Tibial artery (tissue), 4 donors: ENCODE data around the gene MED22.

Experiments used
- DNase-seq, 2 donors: peaks; one replicate each; pipeline ENCODE4 v3.0.0-alpha.2; 2019
- H3K27ac ChIP-seq, 2 donors: fragments of 200-600 bp; sonication (generic) in 1 of 2; 1 replicate in 1 of 2; 2 replicates in 1 of 2; pipeline ENCODE4 v1.5.1; 2018 to 2019; ENCODE audit warnings: mild to moderate bottlenecking in 1 of 2
- H3K27me3 ChIP-seq, 2 donors: fragments of 200-600 bp; sonication (generic) in 1 of 2; one replicate each; pipeline versions ENCODE4 v1.5.1 to v1.6.0; 2016 to 2019
- H3K36me3 ChIP-seq, 3 donors: fragments of 200-600 bp; sonication (generic) in 2 of 3; one replicate each; pipeline ENCODE4 v1.5.1; 2016 to 2019; ENCODE audit warnings: mild to moderate bottlenecking in 2 of 3
- H3K4me1 ChIP-seq, 4 donors: fragments of 200-600 bp; sonication (generic) in 2 of 4; 1 replicate in 3 of 4; 2 replicates in 1 of 4; pipeline ENCODE4 v1.5.1; 2016 to 2019
- H3K4me3 ChIP-seq, 2 donors: fragments of 200-600 bp; sonication (generic) in 1 of 2; 1 replicate in 1 of 2; 2 replicates in 1 of 2; pipeline ENCODE4 v1.5.1; 2018 to 2019; ENCODE audit warnings: mild to moderate bottlenecking in 2 of 2
- H3K9me3 ChIP-seq, 3 donors: fragments of 200-600 bp; sonication (generic) in 1 of 3; one replicate each; pipeline ENCODE4 v1.5.1; 2016 to 2019
- intact Hi-C: fragments of 100-400 bp; cut with DNase I; formaldehyde crosslinking; loops from one replicate; pipeline ENCODE4 v1.15.0; 2023; ENCODE audit warnings: low total_unique reads
- TF ChIP-seq, protein P1 (sequence below), 2 experiments: fragments of 200-600 bp in 1 of 2; fragments of 450-650 bp in 1 of 2; IDR thresholded peaks; one replicate each; pipeline ENCODE4 v1.5.1; 2017 to 2019; ENCODE audit warnings: antibody characterized with exemption in 2 of 2, mild to moderate bottlenecking in 1 of 2, moderate library complexity in 1 of 2

Gene MED22

DNA sequence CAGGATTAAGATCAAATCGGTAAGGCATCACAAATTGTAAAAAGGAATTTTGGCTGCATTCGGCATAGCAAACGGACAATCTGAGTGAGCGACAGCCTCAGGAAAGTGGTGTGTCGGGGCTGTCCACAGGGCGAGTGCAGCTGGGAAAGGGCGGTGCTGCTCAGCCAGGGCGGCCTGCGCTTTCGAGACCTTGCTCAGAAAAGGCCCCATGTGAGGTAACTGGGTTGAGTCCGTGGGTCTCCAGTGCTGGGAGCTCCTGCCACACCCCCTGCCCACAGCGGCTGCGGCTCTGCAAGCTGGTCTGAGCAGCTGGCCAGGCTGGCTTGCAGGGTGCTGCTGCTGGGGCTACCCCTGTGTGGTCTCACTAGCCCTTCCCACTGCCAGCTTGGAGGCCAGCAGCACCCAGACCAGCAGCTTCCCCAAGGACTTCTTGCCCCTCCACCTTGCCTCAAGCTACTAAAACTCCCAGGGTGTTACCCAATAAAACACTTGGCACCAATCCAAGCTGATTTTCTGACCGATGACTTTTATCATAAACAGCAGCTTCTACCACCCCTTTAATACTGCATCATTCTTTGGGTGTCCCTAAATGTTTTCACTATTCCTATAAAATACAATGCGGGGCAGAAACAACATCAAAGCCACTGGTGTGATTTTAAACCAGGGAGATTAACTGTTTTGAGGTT, 14.6 kb upstream of the MED22 start:
- intact Hi-C loops = no loop called here
- Histone ChIP-seq H3K27me3 (no peaks in the 10 kb centered on the region), H3K27ac (no peak overlapping the region), H3K4me3 (no peak overlapping the region), H3K36me3 (peaks cover 45 to 93% (median 62%) of the 10 kb centered on the region in 3 donors), H3K4me1 (peaks cover 0 to 17% (median 6%) of the 10 kb centered on the region in 4 donors), H3K9me3 (no peaks in the 10 kb centered on the region)
- TF ChIP-seq, protein P1, sequence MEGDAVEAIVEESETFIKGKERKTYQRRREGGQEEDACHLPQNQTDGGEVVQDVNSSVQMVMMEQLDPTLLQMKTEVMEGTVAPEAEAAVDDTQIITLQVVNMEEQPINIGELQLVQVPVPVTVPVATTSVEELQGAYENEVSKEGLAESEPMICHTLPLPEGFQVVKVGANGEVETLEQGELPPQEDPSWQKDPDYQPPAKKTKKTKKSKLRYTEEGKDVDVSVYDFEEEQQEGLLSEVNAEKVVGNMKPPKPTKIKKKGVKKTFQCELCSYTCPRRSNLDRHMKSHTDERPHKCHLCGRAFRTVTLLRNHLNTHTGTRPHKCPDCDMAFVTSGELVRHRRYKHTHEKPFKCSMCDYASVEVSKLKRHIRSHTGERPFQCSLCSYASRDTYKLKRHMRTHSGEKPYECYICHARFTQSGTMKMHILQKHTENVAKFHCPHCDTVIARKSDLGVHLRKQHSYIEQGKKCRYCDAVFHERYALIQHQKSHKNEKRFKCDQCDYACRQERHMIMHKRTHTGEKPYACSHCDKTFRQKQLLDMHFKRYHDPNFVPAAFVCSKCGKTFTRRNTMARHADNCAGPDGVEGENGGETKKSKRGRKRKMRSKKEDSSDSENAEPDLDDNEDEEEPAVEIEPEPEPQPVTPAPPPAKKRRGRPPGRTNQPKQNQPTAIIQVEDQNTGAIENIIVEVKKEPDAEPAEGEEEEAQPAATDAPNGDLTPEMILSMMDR (IDR thresholded peaks at IDR 0.05) = no peak
- DNase-seq = no peak

DNA sequence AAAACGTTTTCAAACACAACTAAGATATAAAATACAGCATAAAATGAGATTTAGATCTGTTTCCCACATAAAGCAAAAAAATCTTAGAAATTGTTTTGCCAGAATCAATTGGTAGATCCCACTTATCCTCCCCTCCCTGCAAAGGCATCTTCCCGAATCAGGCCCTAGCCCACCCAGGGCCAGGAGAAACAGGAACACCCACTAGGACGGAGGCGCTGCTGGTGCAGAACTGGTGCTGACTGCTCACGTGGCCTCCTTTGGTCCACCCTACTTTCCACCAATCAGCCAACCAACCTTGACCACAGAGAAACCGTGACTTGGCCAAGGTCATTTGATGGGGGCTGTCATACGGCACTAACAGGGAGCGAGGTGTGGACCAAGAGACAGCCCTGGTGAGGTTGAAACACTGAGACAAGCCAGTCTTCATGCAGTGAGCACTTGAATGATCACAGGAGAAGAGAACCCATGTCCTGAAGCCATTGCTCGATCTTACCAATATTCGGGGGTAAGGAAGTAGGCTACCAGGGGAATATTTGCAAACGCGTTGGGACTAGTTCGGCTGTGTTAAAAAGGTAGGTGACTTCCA, 13.7 kb upstream of the MED22 start:
- Histone ChIP-seq H3K9me3 (no peaks in the 10 kb centered on the region), H3K27me3 (no peaks in the 10 kb centered on the region), H3K36me3 (peaks cover 44 to 84% (median 54%) of the 10 kb centered on the region in 3 donors), H3K4me1 (peaks cover 0 to 21% (median 14%) of the 10 kb centered on the region in 4 donors), H3K4me3 (no peak overlapping the region), H3K27ac (no peak overlapping the region)
- intact Hi-C loops = no loop called here
- DNase-seq = no peak
- TF ChIP-seq, protein P1 (IDR thresholded peaks at IDR 0.05) = no peak

DNA sequence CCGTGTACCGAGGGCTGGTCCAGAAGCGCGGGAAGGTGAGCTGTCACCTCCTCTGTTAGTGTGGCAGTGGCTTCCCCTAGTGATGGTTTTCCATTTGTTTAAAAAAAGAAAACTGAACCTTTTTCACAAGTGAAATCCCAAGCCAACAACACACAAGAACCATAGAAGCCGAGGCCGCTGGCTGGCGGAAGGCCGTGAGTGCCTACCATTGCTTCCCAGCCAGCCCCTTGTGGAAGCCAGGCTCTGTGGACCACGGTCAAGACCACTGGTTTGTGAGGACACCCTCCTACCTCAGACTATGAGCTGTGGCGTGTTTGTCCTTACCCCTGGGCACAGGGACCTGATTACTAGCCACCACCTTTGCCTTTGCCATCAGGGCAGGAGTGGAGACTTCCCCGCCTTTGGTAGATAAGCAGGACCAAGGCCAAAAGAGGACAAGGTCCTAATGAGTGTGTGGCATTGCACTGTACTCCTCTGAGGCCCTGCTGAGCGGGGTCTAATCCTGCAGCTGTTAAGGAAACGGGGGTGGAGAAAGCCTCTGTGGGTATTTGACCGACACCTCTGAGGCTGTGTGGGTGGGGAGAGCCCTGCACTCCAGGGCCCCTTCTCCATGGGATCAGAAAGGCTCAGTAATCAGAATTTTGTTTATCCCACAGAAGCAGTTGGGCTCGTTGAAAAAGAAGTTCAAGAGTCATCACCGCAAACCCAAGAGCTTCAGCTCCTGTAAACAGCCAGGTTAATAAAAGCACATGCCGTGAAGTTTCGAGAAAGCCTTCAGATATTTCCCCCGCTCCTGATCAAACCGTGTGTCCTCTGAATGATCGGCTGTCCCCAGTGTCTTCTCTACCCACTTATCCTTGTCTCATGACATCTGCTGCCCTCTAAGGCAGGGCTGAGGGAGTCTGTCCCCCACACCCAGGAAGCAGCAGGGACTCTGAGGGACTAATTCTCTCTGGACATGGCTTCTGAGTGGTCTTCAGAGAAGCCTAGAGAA, 12.8 kb upstream of the MED22 start:
- DNase-seq = no peak
- intact Hi-C loops = no loop called here
- no peaks in the 10 kb centered on the region for H3K27me3 ChIP-seq
- H3K4me3 ChIP-seq = no peak overlapping the region
- peaks cover 0 to 26% (median 16%) of the 10 kb centered on the region in 4 donors for H3K4me1 ChIP-seq
- TF ChIP-seq, protein P1 (IDR thresholded peaks at IDR 0.05) = no peak
- peaks cover 35 to 75% (median 45%) of the 10 kb centered on the region in 3 donors for H3K36me3 ChIP-seq
- H3K27ac ChIP-seq = no peak overlapping the region
- no peaks in the 10 kb centered on the region for H3K9me3 ChIP-seq

DNA sequence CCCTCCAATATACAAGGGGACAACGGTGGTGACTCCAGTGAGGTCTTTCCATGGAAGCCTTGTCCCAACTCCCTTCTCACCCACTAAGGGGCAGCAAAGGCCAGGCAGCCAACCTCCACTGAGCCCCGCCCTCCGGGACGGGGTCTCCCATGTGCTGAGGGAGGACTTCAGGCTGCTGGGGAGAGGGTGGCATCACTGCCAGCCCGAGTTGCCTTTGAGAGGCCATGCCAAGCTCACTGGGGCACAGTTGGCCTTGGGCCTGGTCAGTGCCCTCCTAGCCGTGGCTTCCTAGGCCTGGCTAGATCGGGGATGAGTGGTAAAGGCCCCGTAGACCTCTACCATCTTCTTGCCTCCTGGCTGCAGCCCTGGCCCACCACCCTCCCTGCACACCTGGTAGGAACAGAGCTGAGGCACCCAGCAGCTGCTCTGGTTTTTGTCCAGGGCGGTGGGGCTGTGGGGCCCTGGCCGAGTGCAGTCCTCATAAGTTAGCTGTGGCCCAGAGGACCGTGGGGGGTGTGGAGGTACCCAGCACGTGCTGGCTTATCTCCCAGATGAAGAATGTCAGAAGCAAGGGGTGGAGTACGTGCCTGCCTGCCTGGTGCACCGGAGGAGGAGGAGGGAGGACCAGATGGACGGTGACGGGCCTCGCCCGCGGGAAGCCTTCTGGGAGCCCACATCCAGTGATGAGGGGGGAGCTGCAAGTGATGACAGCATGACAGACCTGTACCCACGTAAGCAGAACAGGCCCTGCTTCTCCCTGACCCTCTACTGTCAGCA, 11.7 kb upstream of the MED22 start:
- TF ChIP-seq, protein P1 (IDR thresholded peaks at IDR 0.05) = no peak
- no peak overlapping the region for H3K4me3 ChIP-seq
- peaks cover 0 to 36% (median 25%) of the 10 kb centered on the region in 4 donors for H3K4me1 ChIP-seq
- no peak for DNase-seq
- intact Hi-C loops = no loop called here
- no peaks in the 10 kb centered on the region for H3K27me3 ChIP-seq
- H3K9me3 ChIP-seq = no peaks in the 10 kb centered on the region
- no peak overlapping the region for H3K27ac ChIP-seq
- peaks cover 27 to 64% (median 34%) of the 10 kb centered on the region in 3 donors for H3K36me3 ChIP-seq

DNA sequence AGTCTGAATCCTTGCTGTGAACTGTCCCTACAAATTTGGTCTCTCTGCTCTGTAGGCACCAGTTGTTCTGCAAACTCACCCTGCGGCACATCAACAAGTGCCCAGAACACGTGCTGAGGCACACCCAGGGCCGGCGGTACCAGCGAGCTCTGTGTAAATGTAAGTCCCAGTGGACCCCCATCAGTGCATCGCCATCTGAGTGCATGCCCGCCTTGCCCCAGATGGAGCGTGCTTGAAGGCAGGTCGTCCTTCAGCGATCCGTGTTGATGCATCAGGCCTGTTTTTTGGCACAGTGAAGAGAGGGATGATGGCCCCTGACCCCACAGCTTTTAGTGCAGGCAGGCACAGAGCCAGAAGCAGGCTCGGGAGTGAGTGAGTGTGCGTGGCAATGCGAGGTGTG, 9.7 kb upstream of the MED22 start:
- TF ChIP-seq, protein P1 (IDR thresholded peaks at IDR 0.05) = no peak
- Histone ChIP-seq H3K27ac (no peak overlapping the region), H3K4me1 (peaks cover 0 to 36% (median 27%) of the 10 kb centered on the region in 4 donors), H3K9me3 (no peaks in the 10 kb centered on the region), H3K4me3 (peak overlapping the region in 1 of 2 donors; percentile 94), H3K27me3 (no peaks in the 10 kb centered on the region), H3K36me3 (peaks cover 9 to 60% (median 19%) of the 10 kb centered on the region in 3 donors)
- intact Hi-C loops = no loop called here
- DNase-seq = no peak
